Suprapubic skin (tissue), 3 donors: ENCODE results near the gene COLEC11.

Source experiments
- CTCF ChIP-seq, 2 donors: fragments of 200-600 bp in 1 of 2; fragments of 450-650 bp in 1 of 2; sonication (generic) in 1 of 2; IDR thresholded peaks; one replicate each; pipeline ENCODE4 v1.5.1; 2016 to 2019; ENCODE audit warnings: antibody characterized with exemption in 2 of 2, mild to moderate bottlenecking in 1 of 2, moderate library complexity in 1 of 2
- POLR2AphosphoS5 ChIP-seq, 3 donors: sonication (generic); formaldehyde crosslinking; IDR thresholded peaks; one replicate each; pipeline ENCODE4 v1.6.1; 2017; ENCODE audit warnings: antibody characterized with exemption in 3 of 3

- no peak for TF ChIP-seq POLR2AphosphoS5 (IDR thresholded peaks at IDR 0.05)
- no peak for TF ChIP-seq CTCF (IDR thresholded peaks at IDR 0.05)
Measured at GRCh38 chr2:3557639-3558204, 37.2 kb upstream of the COLEC11 start.
